Activated effector memory CD4-positive, alpha-beta T cell treated with anti-CD3 and anti-CD28 coated beads, Interleukin-2, amount 50 U/mL, for 16 hours (primary cell): Measurements from ENCODE around the gene TNFRSF13B.
"Not testable (repeated sequence)": the region's sequence is repeated elsewhere in the genome, so short reads cannot be mapped to it uniquely, and the experiment has no call there.

Source experiments
- DNase-seq: peaks from one replicate; pipeline ENCODE4 v3.0.0-alpha.2; 2020

TNFRSF13B gene

GRCh38 chr17:16971458-16972338, at the start of gene TNFRSF13B:
TSS of gene TNFRSF13B (minus strand) at chr17:16972118. CDS start at chr17:16972075, 43 bp downstream.
- no peak for DNase-seq

- no peak for DNase-seq
Observed at GRCh38 chr17:17021194-17021863, 49.4 kb upstream of the TNFRSF13B start.

- no peak for DNase-seq
Observed at GRCh38 chr17:17020821-17021193, 48.9 kb upstream of the TNFRSF13B start.

- DNase-seq = no peak
Observed at GRCh38 chr17:17019891-17020456, 48.1 kb upstream of the TNFRSF13B start.

GRCh38 chr17:17019430-17019762, 47.5 kb upstream of the TNFRSF13B start:
- no peak for DNase-seq

GRCh38 chr17:17018612-17019429, 46.9 kb upstream of the TNFRSF13B start:
- DNase-seq = peak; percentile 34

- DNase-seq = peak; percentile 60
Observed at GRCh38 chr17:17018021-17018441, 46.1 kb upstream of the TNFRSF13B start.

GRCh38 chr17:17017343-17018014, 45.6 kb upstream of the TNFRSF13B start:
- peak; percentile 36 for DNase-seq

- peak; percentile 65 for DNase-seq
Observed at GRCh38 chr17:17016199-17017197, 44.6 kb upstream of the TNFRSF13B start.

- peak; percentile 44 for DNase-seq
Observed at GRCh38 chr17:17015230-17015629, 43.3 kb upstream of the TNFRSF13B start.

- DNase-seq = peak; percentile 58
Observed at GRCh38 chr17:17014748-17015124, 42.8 kb upstream of the TNFRSF13B start.

- peak; percentile 42 for DNase-seq
Observed at GRCh38 chr17:17013828-17014747, 42.2 kb upstream of the TNFRSF13B start.

GRCh38 chr17:17011043-17011907, 39.4 kb upstream of the TNFRSF13B start:
- peak; percentile 38 for DNase-seq

- DNase-seq = not testable (repeated sequence)
Observed at GRCh38 chr17:17010545-17011034, 38.7 kb upstream of the TNFRSF13B start.

GRCh38 chr17:17009972-17010371, 38.1 kb upstream of the TNFRSF13B start:
- not testable (repeated sequence) for DNase-seq

- peak; percentile 22 for DNase-seq
Observed at GRCh38 chr17:17008621-17009397, 36.9 kb upstream of the TNFRSF13B start.

GRCh38 chr17:17007891-17008290, 36.0 kb upstream of the TNFRSF13B start:
- not testable (repeated sequence) for DNase-seq
